ENCODE measurements around the gene IL15.

IL15 gene

GRCh38 chr4:141759796-141760425, 123.5 kb downstream of the IL15 start:
- DNase-seq (ENCODE audit: low read depth), result peak; percentile 12
- no peak overlapping the region for H3K4me3 ChIP-seq (ENCODE audit: low read depth, low read length)
- no peak for TF ChIP-seq CTCF (IDR thresholded peaks at IDR 0.05; ENCODE audit: insufficient read depth, low read depth, low read length, missing control alignments)

GRCh38 chr4:141761926-141762325, 125.5 kb downstream of the IL15 start:
- DNase-seq (ENCODE audit: low read depth), result no peak
- H3K4me3 ChIP-seq (ENCODE audit: low read depth, low read length), result no peak overlapping the region
- TF ChIP-seq CTCF (IDR thresholded peaks at IDR 0.05; ENCODE audit: insufficient read depth, low read depth, low read length, missing control alignments), result no peak

GRCh38 chr4:141763374-141763773, 127.0 kb downstream of the IL15 start:
- no peak overlapping the region for H3K4me3 ChIP-seq (ENCODE audit: low read depth, low read length)
- no peak for DNase-seq (ENCODE audit: low read depth)
- TF ChIP-seq CTCF (IDR thresholded peaks at IDR 0.05; ENCODE audit: insufficient read depth, low read depth, low read length, missing control alignments), result no peak

GRCh38 chr4:141768954-141769353, 132.6 kb downstream of the IL15 start:
- TF ChIP-seq CTCF (IDR thresholded peaks at IDR 0.05; ENCODE audit: insufficient read depth, low read depth, low read length, missing control alignments), result no peak
- H3K4me3 ChIP-seq (ENCODE audit: low read depth, low read length), result no peak overlapping the region
- DNase-seq (ENCODE audit: low read depth), result no peak

- peak overlapping the region; percentile 38 for H3K4me3 ChIP-seq (ENCODE audit: low read depth, low read length)
- TF ChIP-seq CTCF (IDR thresholded peaks at IDR 0.05; ENCODE audit: insufficient read depth, low read depth, low read length, missing control alignments), result no peak
Measured at GRCh38 chr4:141771889-141772830, 135.8 kb downstream of the IL15 start.

GRCh38 chr4:141772838-141773237, 136.5 kb downstream of the IL15 start:
- TF ChIP-seq CTCF (IDR thresholded peaks at IDR 0.05; ENCODE audit: insufficient read depth, low read depth, low read length, missing control alignments), result no peak
- no peak overlapping the region for H3K4me3 ChIP-seq (ENCODE audit: low read depth, low read length)
- no peak for DNase-seq (ENCODE audit: low read depth)

More at GRCh38 chr4:141771889-141772830, 135.8 kb downstream of the IL15 start:
- DNase-seq (ENCODE audit: low read depth), result peak; percentile 87

All from GM12865 (cell line).